Ureter (tissue), 1 donor: ENCODE measurements around the gene GTPBP4. TPM values are rescaled to one million over a fixed set of nuclear protein-coding genes. Genes with fewer than 3 reads are reported as not detected.
"Not testable (repeated sequence)": the region's sequence is repeated elsewhere in the genome, so short reads cannot be mapped to it uniquely, and the experiment has no call there.

ENCODE experiments used
- DNase-seq: peaks from one replicate; pipeline ENCODE4 v3.0.0-alpha.2; 2020; ENCODE audit warnings: low spot score
- total RNA-seq: library from RNA; stranded (reverse); gene quantifications from one replicate; pipeline ENCODE4 v1.2.4, GENCODE V29; 2023
- donor health status: DM: yes; HTN: yes; CAD: no.

The GTPBP4 gene
- total RNA-seq, 1 donor from 2014 or later, result 53.5 TPM

GRCh38 chr10:1056326-1057105 lies 68.3 kb downstream of the GTPBP4 start, which contains the start of gene WDR37:
Gene WDR37 (plus strand): TSS chr10:1056385. CDS start chr10:1072156, 15,771 bp downstream.
- peak; percentile 87 for DNase-seq

GRCh38 chr10:1057106-1057657 lies 68.9 kb downstream of the GTPBP4 start:
- DNase-seq, result no peak

- DNase-seq, result no peak
Measured at GRCh38 chr10:1058017-1058416, 69.8 kb downstream of the GTPBP4 start.

- DNase-seq, result no peak
Measured at GRCh38 chr10:1059902-1060301, 71.7 kb downstream of the GTPBP4 start.

GRCh38 chr10:1061930-1062774 lies 73.9 kb downstream of the GTPBP4 start:
- DNase-seq, result no peak

GRCh38 chr10:1063232-1063865 lies 75.1 kb downstream of the GTPBP4 start:
- DNase-seq, result no peak

GRCh38 chr10:1064964-1065247 lies 76.7 kb downstream of the GTPBP4 start:
- no peak for DNase-seq

GRCh38 chr10:1066734-1067133 lies 78.5 kb downstream of the GTPBP4 start:
- not testable (repeated sequence) for DNase-seq

- DNase-seq, result no peak
Measured at GRCh38 chr10:1068380-1069361, 80.4 kb downstream of the GTPBP4 start.

Other genes starting within 250 kb of the GTPBP4 start
- gene LARP4B, start 56.7 kb upstream of the GTPBP4 start, total RNA-seq, result 125 TPM
- not detected for gene IDI2, start 37.4 kb downstream of the GTPBP4 start, total RNA-seq
- gene IDI1, start 60.7 kb downstream of the GTPBP4 start, total RNA-seq, result 36.2 TPM
- gene WDR37, start 68.0 kb downstream of the GTPBP4 start, total RNA-seq, result 24.1 TPM